Prostate gland (tissue), 2 donors: Measurements from ENCODE around the gene ZNF496.
"Not testable (repeated sequence)": the region's sequence is repeated elsewhere in the genome, so short reads cannot be mapped to it uniquely, and the experiment has no call there.

Source experiments
- CTCF ChIP-seq, 4 experiments: fragments of 200-600 bp in 2 of 4; fragments of 450-650 bp in 2 of 4; sonication (generic) in 2 of 4; IDR thresholded peaks; 1 replicate in 3 of 4; 2 replicates in 1 of 4; pipeline ENCODE4 v1.5.1; 2016 to 2019; ENCODE audit warnings: antibody characterized with exemption in 4 of 4, mild to moderate bottlenecking in 2 of 4, moderate library complexity in 2 of 4
- POLR2A ChIP-seq: fragments of 450-650 bp; IDR thresholded peaks from one replicate; pipeline ENCODE4 v1.6.1; 2016; ENCODE audit warnings: antibody characterized with exemption, mild to moderate bottlenecking
- POLR2AphosphoS5 ChIP-seq: sonication (generic); formaldehyde crosslinking; IDR thresholded peaks from one replicate; pipeline ENCODE4 v1.6.1; 2017; ENCODE audit warnings: antibody characterized with exemption

GRCh38 chr1:247363000-247363399, 31.3 kb upstream of the ZNF496 start:
- TF ChIP-seq CTCF (IDR thresholded peaks at IDR 0.05); POLR2A; POLR2AphosphoS5: not testable (repeated sequence)
